Astrocyte (in vitro differentiated cells and primary cell): Measurements from ENCODE around the gene AKT3. TPM values are rescaled to one million over a fixed set of nuclear protein-coding genes. Genes with fewer than 3 reads are reported as not detected.

Experiments
- DNase-seq: peaks from one replicate; pipeline ENCODE4 v3.0.0-alpha.2; 2010; ENCODE audit warnings: low read depth
- FAIRE-seq: peaks from 2 replicates; lab custom pipeline; 2011; peaks lifted over from hg19 to GRCh38; lab: Jason Lieb, UNC
- H2AFZ ChIP-seq: 2 replicates; pipeline ENCODE4 v1.6.0; 2012; ENCODE audit warnings: low read depth, low read length, inconsistent platforms
- H3K27ac ChIP-seq: 2 replicates; pipeline ENCODE4 v1.5.1; 2011; ENCODE audit warnings: low read depth, low read length, inconsistent platforms
- H3K27me3 ChIP-seq: 2 replicates; pipeline ENCODE4 v1.6.0; 2011; ENCODE audit warnings: low read length, inconsistent platforms; ENCODE audit not compliant: insufficient read depth
- H3K36me3 ChIP-seq: 2 replicates; pipeline ENCODE4 v1.5.1; 2011; ENCODE audit warnings: low read length, inconsistent platforms; ENCODE audit not compliant: insufficient read depth
- H3K4me1 ChIP-seq: 2 replicates; pipeline ENCODE4 v1.5.1; 2011; ENCODE audit warnings: low read length, inconsistent platforms; ENCODE audit not compliant: insufficient read depth
- H3K4me2 ChIP-seq: 2 replicates; pipeline ENCODE4 v1.6.0; 2012; ENCODE audit warnings: low read length, inconsistent platforms
- H3K4me3 ChIP-seq: 2 replicates; pipeline ENCODE4 v1.5.1; 2011; ENCODE audit warnings: low read depth, mild to moderate bottlenecking, low read length, inconsistent platforms; ENCODE audit not compliant: insufficient read depth
- H3K79me2 ChIP-seq: 2 replicates; pipeline ENCODE4 v1.6.0; 2012; ENCODE audit warnings: mild to moderate bottlenecking, low read length, inconsistent platforms; ENCODE audit not compliant: insufficient read depth
- H3K9ac ChIP-seq: 2 replicates; pipeline ENCODE4 v1.6.0; 2012; ENCODE audit warnings: mild to moderate bottlenecking, low read length, inconsistent platforms
- H3K9me3 ChIP-seq: 2 replicates; pipeline ENCODE4 v1.5.1; 2012; ENCODE audit warnings: low read depth, mild to moderate bottlenecking, low read length, inconsistent platforms; ENCODE audit not compliant: insufficient read depth
- H4K20me1 ChIP-seq: 2 replicates; pipeline ENCODE4 v1.6.0; 2012; ENCODE audit warnings: low read length, inconsistent platforms; ENCODE audit not compliant: insufficient read depth
- H3K27ac Mint-ChIP-seq: one replicate; pipeline ENCODE4 v1.8.0; 2021; ENCODE audit warnings: mild to moderate bottlenecking, mixed read lengths; ENCODE audit not compliant: unreplicated experiment
- H3K27me3 Mint-ChIP-seq: one replicate; pipeline ENCODE4 v1.8.0; 2021; ENCODE audit warnings: low read depth, mixed read lengths; ENCODE audit not compliant: unreplicated experiment
- H3K36me3 Mint-ChIP-seq: one replicate; pipeline ENCODE4 v1.8.0; 2021; ENCODE audit warnings: low read depth, mixed read lengths; ENCODE audit not compliant: unreplicated experiment
- H3K4me1 Mint-ChIP-seq: one replicate; pipeline ENCODE4 v1.8.0; 2021; ENCODE audit warnings: low read depth, mixed read lengths; ENCODE audit not compliant: unreplicated experiment
- H3K4me3 Mint-ChIP-seq: one replicate; pipeline ENCODE4 v1.8.0; 2021; ENCODE audit warnings: mild to moderate bottlenecking, moderate library complexity, mixed read lengths; ENCODE audit not compliant: unreplicated experiment
- H3K9me3 Mint-ChIP-seq: one replicate; pipeline ENCODE4 v1.8.0; 2021; ENCODE audit warnings: mild to moderate bottlenecking, mixed read lengths; ENCODE audit not compliant: unreplicated experiment
- EZH2 ChIP-seq: IDR thresholded peaks from 2 replicates; pipeline ENCODE4 v1.6.1; 2012; ENCODE audit warnings: mild to moderate bottlenecking, low read length, inconsistent platforms; ENCODE audit not compliant: insufficient read depth
- total RNA-seq: library from RNA; stranded (reverse); gene quantifications from 2 replicates; pipeline ENCODE4 v1.2.1, GENCODE V29; 2021
- TF ChIP-seq, protein P1 (sequence below): IDR thresholded peaks from 2 replicates; pipeline ENCODE4 v1.5.1; 2011; ENCODE audit warnings: low read depth, mild to moderate bottlenecking, inconsistent platforms, low read length, moderate library complexity; ENCODE audit not compliant: insufficient read depth

Gene AKT3
- total RNA-seq, 1 donor from 2014 or later, result 64.5 TPM

- TF ChIP-seq, protein P1, sequence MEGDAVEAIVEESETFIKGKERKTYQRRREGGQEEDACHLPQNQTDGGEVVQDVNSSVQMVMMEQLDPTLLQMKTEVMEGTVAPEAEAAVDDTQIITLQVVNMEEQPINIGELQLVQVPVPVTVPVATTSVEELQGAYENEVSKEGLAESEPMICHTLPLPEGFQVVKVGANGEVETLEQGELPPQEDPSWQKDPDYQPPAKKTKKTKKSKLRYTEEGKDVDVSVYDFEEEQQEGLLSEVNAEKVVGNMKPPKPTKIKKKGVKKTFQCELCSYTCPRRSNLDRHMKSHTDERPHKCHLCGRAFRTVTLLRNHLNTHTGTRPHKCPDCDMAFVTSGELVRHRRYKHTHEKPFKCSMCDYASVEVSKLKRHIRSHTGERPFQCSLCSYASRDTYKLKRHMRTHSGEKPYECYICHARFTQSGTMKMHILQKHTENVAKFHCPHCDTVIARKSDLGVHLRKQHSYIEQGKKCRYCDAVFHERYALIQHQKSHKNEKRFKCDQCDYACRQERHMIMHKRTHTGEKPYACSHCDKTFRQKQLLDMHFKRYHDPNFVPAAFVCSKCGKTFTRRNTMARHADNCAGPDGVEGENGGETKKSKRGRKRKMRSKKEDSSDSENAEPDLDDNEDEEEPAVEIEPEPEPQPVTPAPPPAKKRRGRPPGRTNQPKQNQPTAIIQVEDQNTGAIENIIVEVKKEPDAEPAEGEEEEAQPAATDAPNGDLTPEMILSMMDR, result no peak
- TF ChIP-seq EZH2, result no peak
- Mint-ChIP-seq H3K4me1 (peaks cover 8% of the 10 kb centered on the region), H3K36me3 (no peaks in the 10 kb centered on the region), H3K27me3 (no peaks in the 10 kb centered on the region), H3K9me3 (peaks cover 2% of the 10 kb centered on the region), H3K4me3 (peak overlapping the region; percentile 62), H3K27ac (peak overlapping the region; percentile 41)
- Histone ChIP-seq H3K36me3 (no peaks in the 10 kb centered on the region), H3K4me1 (peaks cover 11% of the 10 kb centered on the region), H3K4me2 (peak overlapping the region; percentile 90), H3K9me3 (no peaks in the 10 kb centered on the region), H4K20me1 (no peaks in the 10 kb centered on the region), H3K79me2 (no peaks in the 10 kb centered on the region), H3K27me3 (no peaks in the 10 kb centered on the region), H2AFZ (peak overlapping the region; percentile 63), H3K9ac (peak overlapping the region; percentile 74), H3K27ac (peak overlapping the region; percentile 15), H3K4me3 (peak overlapping the region; percentile 55)
- no peak for FAIRE-seq
- peak; percentile 70 for DNase-seq
Observed at GRCh38 chr1:243482141-243483022, 367.7 kb downstream of the AKT3 start.

GRCh38 chr1:243481101-243481500, 368.9 kb downstream of the AKT3 start:
- no peak for DNase-seq
- peaks cover 14% of the 10 kb centered on the region for H3K4me1 ChIP-seq
- H3K4me2 ChIP-seq, result no peak overlapping the region
- Mint-ChIP-seq H3K4me3 (no peak overlapping the region), H3K9me3 (peaks cover 2% of the 10 kb centered on the region), H3K27me3 (no peaks in the 10 kb centered on the region), H3K4me1 (peaks cover 10% of the 10 kb centered on the region), H3K27ac (no peak overlapping the region), H3K36me3 (peaks cover under 1% of the 10 kb centered on the region)
- no peaks in the 10 kb centered on the region for H3K27me3 ChIP-seq
- H4K20me1 ChIP-seq, result no peaks in the 10 kb centered on the region
- no peak overlapping the region for H3K27ac ChIP-seq
- no peaks in the 10 kb centered on the region for H3K79me2 ChIP-seq
- no peak overlapping the region for H2AFZ ChIP-seq
- H3K9me3 ChIP-seq, result no peaks in the 10 kb centered on the region
- no peak overlapping the region for H3K9ac ChIP-seq
- no peaks in the 10 kb centered on the region for H3K36me3 ChIP-seq
- H3K4me3 ChIP-seq, result no peak overlapping the region
- TF ChIP-seq, protein P1, result no peak
- no peak for TF ChIP-seq EZH2
- FAIRE-seq, result no peak
